ENCODE results near the gene DIAPH3. TPM values are rescaled to one million over a fixed set of nuclear protein-coding genes. Genes with fewer than 3 reads are reported as not detected.

Gene DIAPH3
- polyA plus RNA-seq, 1 donor from 2014 or later: 0.37 TPM

GRCh38 chr13:59978862-59979261 is 184.9 kb downstream of the DIAPH3 start:
- Histone ChIP-seq H4K20me1 (ENCODE audit: insufficient read depth) (no peaks in the 10 kb centered on the region), H3K9me2 (ENCODE audit: insufficient read depth, low read length) (no peaks in the 10 kb centered on the region), H3K4me3 (ENCODE audit: low read length) (no peak overlapping the region), H3K9ac (ENCODE audit: low read length) (no peak overlapping the region), H3K27ac (ENCODE audit: low read length) (no peak overlapping the region), H3K9me3 (ENCODE audit: low read length) (no peaks in the 10 kb centered on the region), H3K79me2 (replicated peaks; ENCODE audit: insufficient read depth, low read length) (no peaks in the 10 kb centered on the region), H3K27me3 (ENCODE audit: insufficient read depth, low read depth, low read length) (no peaks in the 10 kb centered on the region), H3F3A (ENCODE audit: insufficient read depth, low read length, poor library complexity, severe bottlenecking) (no peaks in the 10 kb centered on the region), H3K4me2 (ENCODE audit: low read length) (no peak overlapping the region), H2AFZ (ENCODE audit: low read depth, low read length) (no peak overlapping the region), H3K36me3 (ENCODE audit: insufficient read depth, low read length) (no peaks in the 10 kb centered on the region)
- TF ChIP-seq RAD21 (conservative IDR thresholded peaks at IDR 0.05): no peak

GRCh38 chr13:59976856-59977255 is 186.9 kb downstream of the DIAPH3 start:
- Histone ChIP-seq H3K27ac (ENCODE audit: low read length) (no peak overlapping the region), H3K27me3 (ENCODE audit: insufficient read depth, low read depth, low read length) (no peaks in the 10 kb centered on the region), H3K9ac (ENCODE audit: low read length) (no peak overlapping the region), H3K9me2 (ENCODE audit: insufficient read depth, low read length) (no peaks in the 10 kb centered on the region), H3K9me3 (ENCODE audit: low read length) (no peaks in the 10 kb centered on the region), H4K20me1 (ENCODE audit: insufficient read depth) (no peaks in the 10 kb centered on the region), H3K4me2 (ENCODE audit: low read length) (no peak overlapping the region), H3K79me2 (replicated peaks; ENCODE audit: insufficient read depth, low read length) (no peaks in the 10 kb centered on the region), H3F3A (ENCODE audit: insufficient read depth, low read length, poor library complexity, severe bottlenecking) (no peaks in the 10 kb centered on the region), H3K36me3 (ENCODE audit: insufficient read depth, low read length) (no peaks in the 10 kb centered on the region), H3K4me3 (ENCODE audit: low read length) (no peak overlapping the region), H2AFZ (ENCODE audit: low read depth, low read length) (no peak overlapping the region)
- TF ChIP-seq EZH2 (IDR thresholded peaks at IDR 0.05; ENCODE audit: borderline replicate concordance, insufficient read depth, low read length, poor library complexity, severe bottlenecking) (no peak), POLR2AphosphoS5 (IDR thresholded peaks at IDR 0.05) (no peak), MXI1 (conservative IDR thresholded peaks at IDR 0.05; ENCODE audit: poor library complexity, severe bottlenecking) (no peak), TAF1 (IDR thresholded peaks at IDR 0.05; ENCODE audit: low read depth) (no peak), SMC3 (conservative IDR thresholded peaks at IDR 0.05; ENCODE audit: poor library complexity) (no peak), REST (IDR thresholded peaks at IDR 0.05; ENCODE audit: borderline replicate concordance) (no peak), CTCF (IDR thresholded peaks at IDR 0.05; ENCODE audit: poor library complexity, severe bottlenecking) (no peak), EP300 (conservative IDR thresholded peaks at IDR 0.05; ENCODE audit: poor library complexity, severe bottlenecking) (no peak), RAD21 (conservative IDR thresholded peaks at IDR 0.05) (no peak)
